ENCODE results near the gene THBS3. TPM values are rescaled to one million over a fixed set of nuclear protein-coding genes. Genes with fewer than 3 reads are reported as not detected.

THBS3 gene
- polyA plus RNA-seq, 1 donor (not counting 4 experiments of a cell fraction or from before 2014, with no cell fraction given) = 16.2 TPM

DNA sequence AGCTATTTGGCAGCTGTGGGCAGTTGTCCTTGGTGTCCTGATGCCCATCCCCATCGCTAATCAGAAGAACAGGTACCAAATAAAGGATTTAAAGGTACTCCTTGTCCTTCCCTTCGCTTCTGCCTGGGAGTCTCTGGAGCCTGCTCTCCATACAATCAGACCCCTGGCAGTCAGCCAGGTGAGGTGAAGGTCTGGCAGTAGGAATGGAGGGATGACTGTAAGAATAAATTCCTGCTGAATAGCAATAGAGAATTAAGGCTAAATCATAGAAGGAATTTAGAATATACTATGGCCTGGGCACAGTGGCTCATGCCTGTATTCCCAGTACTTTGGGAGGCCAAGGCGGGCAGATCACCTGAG, 9.2 kb downstream of the THBS3 start:
- Histone ChIP-seq H3K27ac (ENCODE audit: control insufficient read depth, insufficient read depth, low read length) (no peak overlapping the region), H3K9me1 (ENCODE audit: control insufficient read depth, extremely low read depth, insufficient read depth, low read length) (no peaks in the 10 kb centered on the region), H3K4me3 (ENCODE audit: control insufficient read depth in 2 of 3, extremely low read depth in 1 of 3, insufficient read depth in 2 of 3, low read depth in 1 of 3, low read length in 3 of 3) (no peak overlapping the region), H3K4me1 (ENCODE audit: control insufficient read depth, extremely low read depth, insufficient read depth, low read length) (peaks cover 17% of the 10 kb centered on the region), H3K79me2 (ENCODE audit: control insufficient read depth, insufficient read depth, low read length) (no peaks in the 10 kb centered on the region), H4K20me1 (ENCODE audit: control insufficient read depth, extremely low read depth, insufficient read depth, low read length) (no peaks in the 10 kb centered on the region), H2AFZ (ENCODE audit: control insufficient read depth, low read length) (no peak overlapping the region), H3K27me3 (ENCODE audit: control insufficient read depth, extremely low read depth, insufficient read depth, low read length) (no peaks in the 10 kb centered on the region), H3K9ac (ENCODE audit: control insufficient read depth, extremely low read depth, insufficient read depth, low read length) (no peak overlapping the region), H3K9me3 (ENCODE audit: control insufficient read depth, low read depth, low read length) (no peaks in the 10 kb centered on the region), H3K4me2 (ENCODE audit: control insufficient read depth, extremely low read depth, insufficient read depth, low read depth, low read length) (no peak overlapping the region), H3K36me3 (ENCODE audit: control insufficient read depth in 2 of 2, extremely low read depth in 1 of 2, insufficient read depth in 2 of 2, low read length in 2 of 2) (peaks cover 6 to 10% of the 10 kb centered on the region in 2 experiments)
- dilution Hi-C loops (cut with MboI; ENCODE audit: extremely low pct_ligation_motif_present, low sequenced_read_pairs) = no loop called here
- FAIRE-seq (no peak), DNase-seq (ENCODE audit: low read depth, low spot score) (no peak)
- TF ChIP-seq, protein P1, sequence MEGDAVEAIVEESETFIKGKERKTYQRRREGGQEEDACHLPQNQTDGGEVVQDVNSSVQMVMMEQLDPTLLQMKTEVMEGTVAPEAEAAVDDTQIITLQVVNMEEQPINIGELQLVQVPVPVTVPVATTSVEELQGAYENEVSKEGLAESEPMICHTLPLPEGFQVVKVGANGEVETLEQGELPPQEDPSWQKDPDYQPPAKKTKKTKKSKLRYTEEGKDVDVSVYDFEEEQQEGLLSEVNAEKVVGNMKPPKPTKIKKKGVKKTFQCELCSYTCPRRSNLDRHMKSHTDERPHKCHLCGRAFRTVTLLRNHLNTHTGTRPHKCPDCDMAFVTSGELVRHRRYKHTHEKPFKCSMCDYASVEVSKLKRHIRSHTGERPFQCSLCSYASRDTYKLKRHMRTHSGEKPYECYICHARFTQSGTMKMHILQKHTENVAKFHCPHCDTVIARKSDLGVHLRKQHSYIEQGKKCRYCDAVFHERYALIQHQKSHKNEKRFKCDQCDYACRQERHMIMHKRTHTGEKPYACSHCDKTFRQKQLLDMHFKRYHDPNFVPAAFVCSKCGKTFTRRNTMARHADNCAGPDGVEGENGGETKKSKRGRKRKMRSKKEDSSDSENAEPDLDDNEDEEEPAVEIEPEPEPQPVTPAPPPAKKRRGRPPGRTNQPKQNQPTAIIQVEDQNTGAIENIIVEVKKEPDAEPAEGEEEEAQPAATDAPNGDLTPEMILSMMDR (optimal IDR thresholded peaks at IDR 0.05 in 1 of 3, IDR thresholded peaks at IDR 0.05 in 1 of 3, conservative IDR thresholded peaks at IDR 0.05 in 1 of 3; ENCODE audit: extremely low read depth in 1 of 3, insufficient read depth in 2 of 3, low read length in 3 of 3) = no peak
- TF ChIP-seq EZH2 (IDR thresholded peaks at IDR 0.05; ENCODE audit: low read length) = no peak

DNA sequence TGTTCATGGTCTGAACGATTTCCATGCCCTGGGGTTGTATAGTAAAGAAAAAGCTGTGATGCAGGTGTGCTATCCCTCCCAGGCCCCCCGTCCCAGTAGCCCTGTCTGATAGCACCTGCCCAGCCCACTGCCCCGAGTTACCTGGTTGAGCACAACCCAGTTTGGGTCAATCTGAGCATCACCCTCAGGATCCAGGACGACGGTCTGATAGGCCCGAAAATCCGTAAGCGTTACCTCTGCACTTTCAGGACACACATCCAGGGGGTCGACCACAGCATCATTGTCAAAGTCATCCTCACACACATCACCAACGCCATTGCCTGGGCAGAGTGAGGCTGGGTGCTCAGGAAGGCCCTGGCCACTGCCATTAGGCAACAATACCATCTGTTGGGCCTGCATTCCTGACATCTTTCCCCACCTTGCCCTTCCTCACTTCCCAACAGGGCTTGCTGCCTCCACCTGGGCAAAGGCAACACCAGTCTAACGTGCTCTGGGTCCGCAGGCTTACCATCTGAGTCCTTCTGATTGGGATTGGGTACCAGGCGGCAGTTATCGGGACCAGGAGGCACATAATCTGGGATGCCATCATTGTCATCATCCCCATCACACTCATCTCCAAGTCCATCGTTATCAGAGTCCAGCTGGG, 9.7 kb downstream of the THBS3 start:
- Histone ChIP-seq H3K4me3 (ENCODE audit: control insufficient read depth in 2 of 3, extremely low read depth in 1 of 3, insufficient read depth in 2 of 3, low read depth in 1 of 3, low read length in 3 of 3) (no peak overlapping the region), H3K9me3 (ENCODE audit: control insufficient read depth, low read depth, low read length) (no peaks in the 10 kb centered on the region), H3K27me3 (ENCODE audit: control insufficient read depth, extremely low read depth, insufficient read depth, low read length) (no peaks in the 10 kb centered on the region), H3K27ac (ENCODE audit: control insufficient read depth, insufficient read depth, low read length) (no peak overlapping the region), H3K9ac (ENCODE audit: control insufficient read depth, extremely low read depth, insufficient read depth, low read length) (no peak overlapping the region), H3K36me3 (ENCODE audit: control insufficient read depth in 2 of 2, extremely low read depth in 1 of 2, insufficient read depth in 2 of 2, low read length in 2 of 2) (peaks cover 6 to 10% of the 10 kb centered on the region in 2 experiments), H3K9me1 (ENCODE audit: control insufficient read depth, extremely low read depth, insufficient read depth, low read length) (no peaks in the 10 kb centered on the region), H3K79me2 (ENCODE audit: control insufficient read depth, insufficient read depth, low read length) (no peaks in the 10 kb centered on the region), H3K4me2 (ENCODE audit: control insufficient read depth, extremely low read depth, insufficient read depth, low read depth, low read length) (no peak overlapping the region), H4K20me1 (ENCODE audit: control insufficient read depth, extremely low read depth, insufficient read depth, low read length) (no peaks in the 10 kb centered on the region), H2AFZ (ENCODE audit: control insufficient read depth, low read length) (no peak overlapping the region), H3K4me1 (ENCODE audit: control insufficient read depth, extremely low read depth, insufficient read depth, low read length) (peaks cover 23% of the 10 kb centered on the region)
- dilution Hi-C loops (cut with MboI; ENCODE audit: extremely low pct_ligation_motif_present, low sequenced_read_pairs) = no loop called here
- no peak for DNase-seq (ENCODE audit: low read depth, low spot score)
- no peak for TF ChIP-seq EZH2 (IDR thresholded peaks at IDR 0.05; ENCODE audit: low read length)
- TF ChIP-seq, protein P1 (optimal IDR thresholded peaks at IDR 0.05 in 1 of 3, IDR thresholded peaks at IDR 0.05 in 1 of 3, conservative IDR thresholded peaks at IDR 0.05 in 1 of 3; ENCODE audit: extremely low read depth in 1 of 3, insufficient read depth in 2 of 3, low read length in 3 of 3) = no peak
- FAIRE-seq = no peak
